Stimulated activated CD8-positive, alpha-beta memory T cell treated with anti-CD3 and anti-CD28 coated beads, Interleukin-4, amount 100 ng/mL, for 4 hours (primary cell): ENCODE data around the gene ESRRA.

ENCODE experiments used
- DNase-seq, 2 donors: peaks; one replicate each; pipeline ENCODE4 v3.0.0-alpha.2; 2020; ENCODE audit warnings: low read depth in 2 of 2, low spot score in 1 of 2

The ESRRA gene

DNA sequence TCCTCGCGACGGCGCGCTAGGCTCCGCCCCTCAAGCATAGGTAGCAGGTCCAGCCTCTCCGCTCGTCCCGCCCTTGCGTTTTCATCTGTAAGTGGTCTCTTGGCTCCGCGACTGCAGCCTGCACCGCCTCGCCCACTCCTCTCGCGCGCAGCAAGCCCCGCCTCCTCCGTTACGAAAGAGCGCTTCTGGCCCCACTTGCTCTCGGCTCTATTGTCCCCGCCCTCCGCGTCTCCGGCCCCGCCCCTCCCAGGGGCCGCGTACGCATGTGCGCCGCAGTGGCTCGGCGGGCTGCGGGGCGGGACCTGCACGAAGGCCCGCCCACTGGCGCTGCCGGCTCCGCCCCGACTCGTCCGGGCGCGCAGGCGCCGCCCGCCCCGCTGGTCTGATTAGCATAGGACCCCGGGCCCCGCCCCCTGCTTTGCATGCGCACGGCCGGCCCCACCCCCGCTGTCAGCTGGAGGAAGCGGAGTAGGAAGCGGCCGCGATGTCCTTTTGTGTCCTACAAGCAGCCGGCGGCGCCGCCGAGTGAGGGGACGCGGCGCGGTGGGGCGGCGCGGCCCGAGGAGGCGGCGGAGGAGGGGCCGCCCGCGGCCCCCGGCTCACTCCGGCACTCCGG lies at the start of gene ESRRA:
Gene ESRRA, plus strand, starts transcription at position 450 of the 616 bp plus-strand sequence. CDS start 1,656 bp downstream, outside the sequence.
- DNase-seq, result peak; percentile 99

DNA sequence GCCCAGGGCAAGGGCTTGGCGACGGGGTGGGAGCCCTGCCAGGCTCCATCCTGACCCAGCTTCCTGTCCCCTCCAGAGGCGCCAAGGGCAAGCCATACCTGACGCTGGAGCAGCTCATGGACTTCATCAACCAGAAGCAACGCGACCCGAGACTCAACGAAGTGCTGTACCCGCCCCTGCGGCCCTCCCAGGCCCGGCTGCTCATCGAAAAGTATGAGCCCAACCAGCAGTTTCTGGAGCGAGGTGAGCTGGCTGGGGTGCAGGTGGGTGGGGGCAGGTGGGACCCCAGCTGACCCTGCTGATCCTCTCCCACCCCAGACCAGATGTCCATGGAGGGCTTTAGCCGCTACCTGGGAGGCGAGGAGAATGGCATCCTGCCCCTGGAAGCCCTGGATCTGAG lies 49.0 kb upstream of the ESRRA start:
- DNase-seq, result no peak

DNA sequence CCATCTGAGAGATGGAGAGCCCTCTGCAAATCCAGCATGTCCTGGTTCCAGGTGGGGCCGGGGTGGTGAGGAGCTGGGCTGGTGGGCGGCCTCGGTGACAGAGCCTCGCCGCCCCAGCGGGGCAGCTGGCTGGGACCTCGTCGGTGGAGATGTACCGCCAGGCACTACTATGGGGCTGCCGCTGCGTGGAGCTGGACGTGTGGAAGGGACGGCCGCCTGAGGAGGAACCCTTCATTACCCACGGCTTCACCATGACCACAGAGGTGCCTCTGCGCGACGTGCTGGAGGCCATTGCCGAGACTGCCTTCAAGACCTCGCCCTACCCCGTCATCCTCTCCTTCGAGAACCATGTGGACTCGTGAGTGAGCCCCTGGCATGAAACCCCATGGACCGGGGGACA lies 47.0 kb upstream of the ESRRA start:
- DNase-seq, result no peak

DNA sequence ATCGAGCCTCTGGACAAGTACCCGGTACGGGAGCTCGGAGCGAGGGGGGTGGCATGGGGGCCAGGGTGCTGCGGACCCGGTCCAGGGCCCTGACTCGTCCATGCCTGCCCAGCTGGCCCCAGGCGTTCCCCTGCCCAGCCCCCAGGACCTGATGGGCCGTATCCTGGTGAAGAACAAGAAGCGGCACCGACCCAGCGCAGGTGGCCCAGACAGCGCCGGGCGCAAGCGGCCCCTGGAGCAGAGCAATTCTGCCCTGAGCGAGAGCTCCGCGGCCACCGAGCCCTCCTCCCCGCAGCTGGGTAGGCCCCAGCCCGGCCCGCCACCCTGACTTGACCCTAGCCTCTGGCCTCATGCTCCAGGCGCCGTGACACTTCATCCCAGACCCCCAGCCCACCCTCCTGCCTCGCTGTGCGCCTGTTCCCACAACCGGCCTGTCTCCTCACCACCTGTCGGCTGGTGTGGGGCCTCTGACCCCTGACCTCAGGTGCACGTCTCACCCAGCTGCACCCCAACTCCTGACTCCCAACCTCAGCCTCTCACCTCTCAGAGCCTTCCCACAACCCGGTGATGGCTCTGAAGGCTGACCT lies 46.3 kb upstream of the ESRRA start:
- DNase-seq, result no peak

DNA sequence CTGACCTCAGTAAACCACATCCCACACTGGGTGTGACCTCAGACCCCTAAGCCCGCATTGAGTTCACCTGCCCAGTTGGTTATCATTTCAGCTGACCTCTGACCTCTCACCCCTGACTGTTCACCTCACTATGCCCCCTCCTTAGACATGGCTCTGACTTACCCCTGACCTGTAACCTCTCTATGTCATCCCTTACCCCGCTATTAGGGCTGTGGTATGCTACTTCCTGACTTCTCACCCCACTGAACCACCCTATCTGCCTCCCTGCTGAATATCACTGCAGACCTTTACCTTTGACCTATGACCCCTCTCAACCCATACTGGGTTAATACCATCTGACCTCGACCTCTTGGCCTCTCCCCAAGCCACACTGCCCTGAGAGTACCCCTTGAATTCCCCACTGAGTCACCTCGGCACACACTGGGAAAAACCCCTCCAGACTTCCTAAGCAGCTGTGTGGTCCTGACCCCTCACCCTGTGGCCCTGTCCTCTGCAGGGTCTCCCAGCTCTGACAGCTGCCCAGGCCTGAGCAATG lies 45.7 kb upstream of the ESRRA start:
- no peak for DNase-seq

DNA sequence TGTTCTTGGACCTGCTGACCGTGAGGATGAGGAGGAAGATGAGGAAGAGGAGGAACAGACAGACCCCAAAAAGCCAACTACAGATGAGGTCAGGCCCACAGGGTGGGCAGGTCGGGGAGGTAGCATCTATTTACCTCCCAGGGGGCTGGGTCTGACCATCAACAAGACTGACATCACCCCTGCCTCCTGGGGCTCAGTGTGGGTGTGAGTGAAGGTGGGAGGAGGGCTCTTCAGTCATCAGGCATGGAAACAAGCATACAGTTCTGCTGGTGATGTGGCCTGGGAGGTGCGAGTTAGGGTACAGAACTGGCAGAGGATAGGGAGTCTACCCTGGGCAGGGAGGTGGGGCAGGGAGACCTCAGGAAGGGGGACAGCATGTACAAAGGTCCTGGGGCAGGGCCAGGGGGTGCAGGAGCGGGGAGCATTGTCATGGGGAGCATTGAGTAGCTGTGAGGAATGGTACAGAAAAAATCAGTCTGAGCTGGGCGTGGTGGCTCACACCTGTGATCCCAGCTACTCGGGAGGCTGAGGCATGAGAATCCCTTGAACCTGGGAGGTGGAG lies 45.1 kb upstream of the ESRRA start:
- DNase-seq, result no peak

DNA sequence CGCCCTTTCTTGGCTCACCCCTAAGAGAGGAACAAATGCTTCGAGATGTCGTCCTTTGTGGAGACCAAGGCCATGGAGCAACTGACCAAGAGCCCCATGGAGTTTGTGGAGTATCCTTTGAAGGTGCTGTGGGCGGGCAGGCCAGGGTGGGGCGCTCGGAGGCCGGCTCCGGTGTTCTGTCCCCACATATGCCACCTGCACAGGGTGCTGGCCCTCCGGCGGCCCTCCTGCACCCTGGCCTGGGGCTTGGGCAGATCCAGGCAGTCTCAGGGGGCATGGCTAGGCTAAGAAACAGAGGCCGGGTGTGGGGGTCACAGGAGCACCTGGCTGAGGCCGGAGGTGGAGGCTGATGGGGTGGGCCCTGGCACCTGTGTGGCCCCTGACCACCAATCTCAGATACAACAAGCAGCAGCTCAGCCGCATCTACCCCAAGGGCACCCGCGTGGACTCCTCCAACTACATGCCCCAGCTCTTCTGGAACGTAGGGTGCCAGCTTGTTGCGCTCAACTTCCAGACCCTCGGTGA lies 43.7 kb upstream of the ESRRA start:
- DNase-seq, result no peak

DNA sequence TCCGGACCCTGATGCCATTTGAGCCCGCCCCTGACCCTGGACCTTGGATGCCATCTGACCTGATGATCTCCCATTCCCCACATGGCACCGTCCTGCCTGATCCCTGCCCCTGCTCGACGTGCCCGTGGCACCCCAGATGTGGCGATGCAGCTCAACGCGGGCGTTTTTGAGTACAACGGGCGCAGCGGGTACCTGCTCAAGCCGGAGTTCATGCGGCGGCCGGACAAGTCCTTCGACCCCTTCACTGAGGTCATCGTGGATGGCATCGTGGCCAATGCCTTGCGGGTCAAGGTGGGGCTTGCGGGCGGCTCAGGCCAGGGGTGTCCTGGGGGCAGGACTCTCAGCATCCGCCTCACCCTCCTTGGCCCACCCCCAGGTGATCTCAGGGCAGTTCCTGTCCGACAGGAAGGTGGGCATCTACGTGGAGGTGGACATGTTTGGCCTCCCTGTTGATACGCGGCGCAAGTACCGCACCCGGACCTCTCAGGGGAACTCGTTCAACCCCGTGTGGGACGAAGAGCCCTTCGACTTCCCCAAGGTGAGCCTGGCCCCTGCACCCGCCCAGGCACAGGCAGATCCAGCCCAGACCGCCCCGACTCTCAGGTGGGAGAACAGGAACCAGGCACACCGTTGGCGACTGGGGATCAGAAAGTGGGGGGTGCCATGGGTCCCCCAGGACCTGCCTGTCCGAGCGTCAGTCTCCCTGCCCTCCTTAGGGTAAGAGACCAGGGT lies 42.9 kb upstream of the ESRRA start:
- no peak for DNase-seq

DNA sequence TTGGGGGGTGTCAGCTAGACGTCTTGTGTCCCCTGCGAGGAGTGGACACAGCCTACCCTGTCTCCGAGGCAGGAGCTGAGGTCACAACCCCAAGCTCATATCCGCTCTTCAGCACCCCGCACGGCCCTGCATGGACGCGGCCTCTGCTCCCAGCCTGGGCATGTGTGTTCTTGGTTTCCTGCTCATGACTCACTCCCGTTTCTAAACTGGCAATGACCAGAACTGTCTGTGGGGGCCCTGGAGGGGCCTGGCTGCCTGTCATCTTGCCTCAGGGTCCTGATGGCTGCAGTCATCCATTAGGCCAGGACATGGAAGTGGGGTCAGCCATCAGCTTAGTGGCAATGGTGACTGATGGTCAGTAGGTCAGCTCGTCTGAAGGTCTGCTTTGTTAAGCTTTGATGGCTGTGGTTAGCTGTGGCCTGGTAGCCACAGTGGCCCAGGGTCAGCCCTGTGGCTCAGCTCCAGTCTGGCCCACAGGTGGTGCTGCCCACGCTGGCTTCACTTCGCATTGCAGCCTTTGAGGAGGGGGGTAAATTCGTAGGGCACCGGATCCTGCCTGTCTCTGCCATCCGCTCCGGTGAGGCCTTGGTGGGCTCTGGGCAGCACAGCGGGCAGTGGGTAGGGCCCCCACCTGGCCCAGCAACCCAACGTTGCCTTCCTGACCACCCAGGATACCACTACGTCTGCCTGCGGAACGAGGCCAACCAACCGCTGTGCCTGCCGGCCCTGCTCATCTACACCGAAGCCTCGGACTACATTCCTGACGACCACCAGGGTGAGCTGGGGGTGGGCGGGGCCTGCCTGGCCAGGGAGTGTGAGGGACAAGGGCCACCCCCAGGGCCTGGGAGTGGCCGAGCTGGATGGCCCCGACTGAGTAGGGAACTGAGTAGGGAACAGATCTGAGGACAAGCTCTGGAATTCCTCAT lies 42.0 kb upstream of the ESRRA start:
- DNase-seq, result no peak

DNA sequence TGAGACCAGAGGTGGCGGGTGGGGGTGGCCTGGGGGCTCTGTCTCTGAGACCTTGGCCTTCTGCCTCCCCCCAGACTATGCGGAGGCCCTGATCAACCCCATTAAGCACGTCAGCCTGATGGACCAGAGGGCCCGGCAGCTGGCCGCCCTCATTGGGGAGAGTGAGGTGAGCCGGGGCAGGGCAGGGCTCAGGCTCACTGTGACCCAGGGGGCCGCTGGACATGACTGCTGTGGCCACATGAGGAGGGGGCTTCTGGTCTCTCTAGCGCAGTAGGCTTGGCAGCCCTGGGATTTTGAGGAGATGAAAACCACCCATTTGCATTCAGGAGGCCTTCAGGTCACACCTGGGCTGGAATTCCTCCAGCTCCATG lies 41.4 kb upstream of the ESRRA start:
- no peak for DNase-seq

DNA sequence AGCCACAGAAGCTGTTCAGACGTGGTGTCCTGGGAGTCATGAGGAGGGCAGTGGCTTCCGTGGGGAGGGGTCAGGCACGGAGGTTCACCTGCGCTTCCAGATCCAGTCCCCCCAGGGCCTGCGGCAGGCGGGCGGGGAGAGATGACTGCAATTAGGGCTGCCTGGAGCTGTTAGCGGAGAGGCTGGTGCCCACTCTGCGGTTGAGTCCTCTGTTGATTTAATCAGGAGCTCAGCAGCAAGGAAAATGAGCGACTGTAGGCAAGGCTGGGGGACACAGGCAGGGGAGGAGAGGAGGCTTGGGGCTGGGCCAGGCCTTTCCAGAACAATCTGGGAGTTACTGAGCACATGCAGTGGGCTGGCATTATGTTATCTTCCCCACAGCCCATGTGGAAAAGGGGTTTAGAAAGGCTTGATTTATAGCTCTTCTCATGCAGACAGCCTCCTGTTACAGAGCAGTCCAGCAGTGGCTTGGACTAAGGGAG lies 40.9 kb upstream of the ESRRA start:
- no peak for DNase-seq

DNA sequence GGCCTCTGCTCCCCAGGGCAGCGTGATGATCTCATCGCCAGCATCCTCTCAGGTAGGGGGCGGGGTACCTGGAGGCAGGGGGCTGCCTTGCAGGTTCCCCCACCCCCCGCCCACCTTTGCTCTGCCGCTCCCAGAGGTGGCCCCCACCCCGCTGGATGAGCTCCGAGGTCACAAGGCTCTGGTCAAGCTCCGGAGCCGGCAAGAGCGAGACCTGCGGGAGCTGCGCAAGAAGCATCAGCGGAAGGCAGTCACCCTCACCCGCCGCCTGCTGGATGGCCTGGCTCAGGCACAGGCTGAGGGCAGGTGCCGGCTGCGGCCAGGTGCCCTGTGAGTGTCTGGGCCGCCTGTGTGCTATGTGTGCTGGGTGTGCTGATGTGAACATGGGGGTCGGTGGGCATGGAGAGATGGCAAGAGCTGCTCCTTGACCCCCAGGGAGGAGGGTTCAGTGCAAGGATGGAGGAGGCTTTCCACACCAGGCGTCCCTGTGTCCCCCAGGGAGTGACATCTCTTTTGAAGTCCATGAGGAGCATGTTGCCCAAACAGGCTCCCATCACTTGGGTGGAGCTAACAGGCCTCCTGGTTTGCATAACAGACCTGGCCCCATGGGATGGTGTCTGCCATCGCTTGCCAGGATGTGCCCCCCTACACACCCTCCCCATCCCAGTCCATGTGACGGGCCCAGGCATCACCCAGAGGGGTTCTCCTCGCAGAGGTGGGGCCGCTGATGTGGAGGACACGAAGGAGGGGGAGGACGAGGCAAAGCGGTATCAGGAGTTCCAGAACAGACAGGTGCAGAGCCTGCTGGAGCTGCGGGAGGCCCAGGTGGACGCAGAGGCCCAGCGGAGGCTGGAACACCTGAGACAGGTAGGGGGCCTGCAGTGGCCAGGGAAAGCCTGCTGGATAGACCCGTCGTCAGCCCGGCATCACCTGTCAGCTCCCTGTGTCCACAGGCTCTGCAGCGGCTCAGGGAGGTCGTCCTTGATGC lies 39.9 kb upstream of the ESRRA start:
- DNase-seq, result no peak

DNA sequence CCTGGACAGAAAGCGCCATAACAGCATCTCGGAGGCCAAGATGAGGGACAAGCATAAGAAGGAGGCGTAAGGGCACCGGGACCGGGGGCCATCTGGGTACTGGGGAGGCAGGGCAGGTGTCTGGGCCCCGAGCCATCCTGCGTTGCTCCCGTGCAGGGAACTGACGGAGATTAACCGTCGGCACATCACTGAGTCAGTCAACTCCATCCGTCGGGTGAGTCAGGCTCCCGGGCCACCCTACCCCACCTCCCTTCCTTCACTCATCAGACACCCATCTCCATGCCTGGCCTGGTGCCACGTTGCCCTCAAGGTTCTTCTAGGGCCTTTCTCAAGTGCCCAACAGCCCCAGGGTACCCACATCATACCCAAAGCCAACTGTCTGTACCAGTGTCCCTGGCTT lies 39.0 kb upstream of the ESRRA start:
- DNase-seq, result no peak

DNA sequence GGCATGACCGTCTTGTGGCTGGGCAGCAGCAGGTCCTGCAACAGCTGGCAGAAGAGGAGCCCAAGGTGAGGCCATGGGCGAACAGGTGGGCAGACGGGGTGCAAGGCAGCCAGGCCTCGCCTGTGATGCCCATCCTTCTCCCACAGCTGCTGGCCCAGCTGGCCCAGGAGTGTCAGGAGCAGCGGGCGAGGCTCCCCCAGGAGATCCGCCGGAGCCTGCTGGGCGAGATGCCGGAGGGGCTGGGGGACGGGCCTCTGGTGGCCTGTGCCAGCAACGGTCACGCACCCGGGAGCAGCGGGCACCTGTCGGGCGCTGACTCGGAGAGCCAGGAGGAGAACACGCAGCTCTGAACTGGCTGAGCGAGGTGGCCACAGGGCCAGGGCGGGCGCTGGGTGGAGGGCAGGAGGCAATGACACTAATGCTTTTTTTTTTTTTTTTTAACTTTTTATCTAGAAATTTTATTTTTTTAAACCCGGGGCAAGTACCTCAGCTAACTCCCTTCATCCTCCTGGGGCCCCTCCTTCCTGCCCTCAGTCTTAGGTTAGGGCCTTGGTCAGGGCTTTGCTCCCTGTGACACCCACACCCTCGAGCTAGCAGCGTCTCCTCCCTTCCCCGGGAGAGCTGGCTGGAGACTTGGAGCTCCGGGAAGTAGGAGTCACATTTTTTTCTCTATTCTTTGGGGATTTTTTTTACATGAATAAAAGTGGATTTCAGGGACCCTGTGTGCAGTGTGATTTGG lies 37.9 kb upstream of the ESRRA start:
- no peak for DNase-seq

DNA sequence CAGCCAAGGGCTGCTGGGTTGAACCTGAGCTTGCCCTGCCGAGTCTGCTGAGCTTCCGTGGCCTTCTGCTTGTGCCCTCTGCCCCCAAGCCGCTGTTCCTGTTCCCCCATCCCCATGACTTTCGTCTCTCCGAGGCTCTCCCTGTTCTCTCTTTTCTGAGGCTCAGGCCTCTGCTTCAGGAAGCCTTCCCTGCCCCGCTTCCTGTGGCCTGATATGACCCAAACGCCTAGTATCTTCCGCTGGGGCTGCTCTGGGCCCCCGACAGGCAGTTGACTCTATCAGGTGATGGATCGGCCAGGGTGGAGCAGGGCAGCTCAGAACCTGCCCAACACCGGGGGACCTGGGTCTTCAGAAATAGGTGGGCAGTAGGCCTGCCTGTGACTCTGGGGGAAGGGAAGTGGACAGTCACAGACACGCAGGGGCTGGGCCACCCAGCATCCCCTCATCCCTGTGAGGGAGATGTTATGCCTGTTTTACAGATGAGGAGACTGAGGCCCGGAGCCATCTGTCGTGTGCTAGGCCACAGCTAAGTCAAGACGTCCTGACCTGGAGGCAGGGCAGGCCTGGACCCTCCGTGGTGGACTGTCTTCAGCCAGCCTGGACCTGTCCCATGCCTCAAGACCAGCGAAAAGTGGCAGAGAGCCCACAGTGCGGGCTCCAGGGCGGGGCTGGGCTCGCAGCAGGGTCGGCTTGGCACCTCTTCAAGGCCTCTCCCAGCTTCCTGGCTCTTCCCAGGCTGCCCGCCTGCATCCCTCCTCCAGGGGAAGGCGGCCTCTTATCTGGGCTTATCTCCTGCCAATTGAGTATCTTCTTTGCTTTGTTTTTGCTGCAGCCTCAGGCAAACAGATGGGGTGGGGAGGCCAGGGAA lies 37.1 kb upstream of the ESRRA start:
- DNase-seq, result no peak

DNA sequence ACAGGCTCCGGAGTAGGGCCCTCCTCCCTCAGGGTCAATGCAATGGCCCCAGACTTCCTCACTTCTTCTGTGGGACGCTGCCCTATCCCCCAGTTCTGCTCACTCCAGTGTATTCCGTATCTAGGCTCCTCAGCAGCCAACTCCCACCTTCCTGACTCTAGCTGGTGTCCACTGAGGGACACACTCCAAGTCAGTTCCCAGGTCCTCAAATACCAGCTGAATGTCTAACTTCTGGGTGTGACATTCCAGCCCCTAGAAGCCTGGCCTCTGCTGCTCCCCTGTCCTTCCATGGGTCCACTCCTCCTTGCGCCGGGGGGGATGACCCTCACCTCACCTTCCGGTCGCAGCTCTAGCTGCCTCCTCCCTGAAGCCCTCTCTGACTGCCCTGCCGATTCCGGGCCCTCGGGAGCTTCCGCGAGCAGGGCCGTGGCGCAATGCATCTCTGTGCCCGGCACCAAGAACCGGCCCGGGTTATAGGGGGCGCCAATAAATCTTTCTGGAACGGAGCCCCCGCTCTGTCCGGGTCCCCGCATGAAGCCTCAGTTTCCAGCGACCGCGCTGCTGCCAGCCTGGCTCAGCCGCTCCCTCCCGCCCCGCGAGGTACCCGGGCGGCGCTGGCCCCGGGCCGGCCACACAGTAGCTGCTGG lies 36.3 kb upstream of the ESRRA start:
- DNase-seq, result no peak

DNA sequence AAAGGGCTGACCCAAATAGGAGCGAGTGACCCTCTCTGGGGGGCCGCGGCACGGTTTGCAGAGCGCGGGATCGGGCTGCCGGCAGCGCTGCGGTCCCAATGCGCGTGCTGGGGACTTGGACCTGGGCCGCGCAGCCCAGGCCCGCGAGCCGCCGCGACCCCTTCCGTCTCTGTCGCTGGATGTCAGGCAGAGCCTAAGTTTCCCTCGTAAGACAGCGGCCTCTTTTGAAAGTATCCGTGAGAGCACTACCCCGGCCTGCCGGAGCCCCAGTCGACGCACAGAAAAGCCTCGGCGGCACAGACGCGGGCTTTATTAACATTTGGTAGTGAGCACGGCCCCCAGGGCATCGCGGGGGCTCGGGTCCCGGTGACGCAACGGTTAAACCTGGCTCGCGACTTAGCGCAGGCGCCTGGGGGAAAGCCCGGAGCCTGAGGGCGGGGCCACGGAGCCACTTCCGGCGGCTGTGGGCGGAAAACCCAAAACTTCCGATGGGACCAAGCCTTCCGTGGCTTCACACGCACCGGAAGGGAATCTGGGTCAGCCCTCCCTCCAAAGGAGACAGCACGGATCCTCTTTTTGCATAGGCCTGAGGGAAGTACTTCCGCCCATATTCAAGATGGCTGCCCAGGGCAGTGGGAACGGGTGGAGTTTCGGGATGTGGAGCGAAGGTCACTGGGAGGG lies 35.6 kb upstream of the ESRRA start:
- peak; percentile 96 to 97 for DNase-seq
